LNCaP clone FGC (cell line): Measurements from ENCODE around the gene PEX13.
"Not testable (repeated sequence)": the region's sequence is repeated elsewhere in the genome, so short reads cannot be mapped to it uniquely, and the experiment has no call there.

Experiments
- DNase-seq: peaks from one replicate; pipeline ENCODE4 v3.0.0-alpha.2; 2011; ENCODE audit warnings: low read depth
- H3K4me3 ChIP-seq: 2 replicates; pipeline ENCODE4 v1.5.1; 2011; ENCODE audit warnings: mild to moderate bottlenecking, low read depth, low read length, control low read depth
- CTCF ChIP-seq: IDR thresholded peaks from 2 replicates; pipeline ENCODE4 v1.5.1; 2012; ENCODE audit warnings: mild to moderate bottlenecking; ENCODE audit not compliant: control insufficient read depth, insufficient read depth; ENCODE audit errors: extremely low read depth

The PEX13 gene

GRCh38 chr2:61017003-61017555, 441 bp upstream of the PEX13 start:
- DNase-seq, result peak; percentile 68
- TF ChIP-seq CTCF, result no peak
- H3K4me3 ChIP-seq, result peak overlapping the region; percentile 68

GRCh38 chr2:61018318-61018755, 817 bp downstream of the PEX13 start:
- DNase-seq, result peak; percentile 15
- H3K4me3 ChIP-seq, result peak overlapping the region; percentile 68
- no peak for TF ChIP-seq CTCF

GRCh38 chr2:61018798-61019197, 1.3 kb downstream of the PEX13 start:
- DNase-seq, result no peak
- no peak for TF ChIP-seq CTCF
- H3K4me3 ChIP-seq, result peak overlapping the region; percentile 68

- no peak for DNase-seq
- TF ChIP-seq CTCF, result no peak
These were observed 3.7 kb downstream of the PEX13 start for GRCh38 chr2:61021228-61021660.

GRCh38 chr2:61023670-61024069, 6.2 kb downstream of the PEX13 start:
- H3K4me3 ChIP-seq, result no peak overlapping the region
- no peak for TF ChIP-seq CTCF
- DNase-seq, result no peak

More at GRCh38 chr2:61021228-61021660, 3.7 kb downstream of the PEX13 start:
- no peak overlapping the region for H3K4me3 ChIP-seq

GRCh38 chr2:61029533-61029932, 12.0 kb downstream of the PEX13 start:
- no peak overlapping the region for H3K4me3 ChIP-seq
- no peak for DNase-seq
- no peak for TF ChIP-seq CTCF

- DNase-seq, H3K4me3 ChIP-seq: not testable (repeated sequence)
These were observed 17.1 kb downstream of the PEX13 start for GRCh38 chr2:61034592-61034991.

- not testable (repeated sequence) for DNase-seq
These were observed 19.1 kb downstream of the PEX13 start for GRCh38 chr2:61036643-61037042.

More at GRCh38 chr2:61036643-61037042, 19.1 kb downstream of the PEX13 start:
- H3K4me3 ChIP-seq, result not testable (repeated sequence)
